HG03159 (cell line): Measurements from ENCODE around the gene DPYD.
"Not testable (repeated sequence)": the region's sequence is repeated elsewhere in the genome, so short reads cannot be mapped to it uniquely, and the experiment has no call there.

Experiments
- ATAC-seq: cut with Tn5 transposase; IDR thresholded peaks from one replicate; pipeline ENCODE4 v1.9.1; 2021; ENCODE audit warnings: mild to moderate bottlenecking, moderate library complexity; ENCODE audit not compliant: unreplicated experiment

The DPYD gene

GRCh38 chr1:97245682-97246081 lies 675.2 kb downstream of the DPYD start:
- no peak for ATAC-seq

- ATAC-seq = no peak
Measured at GRCh38 chr1:97245026-97245425, 675.8 kb downstream of the DPYD start.

DNA sequence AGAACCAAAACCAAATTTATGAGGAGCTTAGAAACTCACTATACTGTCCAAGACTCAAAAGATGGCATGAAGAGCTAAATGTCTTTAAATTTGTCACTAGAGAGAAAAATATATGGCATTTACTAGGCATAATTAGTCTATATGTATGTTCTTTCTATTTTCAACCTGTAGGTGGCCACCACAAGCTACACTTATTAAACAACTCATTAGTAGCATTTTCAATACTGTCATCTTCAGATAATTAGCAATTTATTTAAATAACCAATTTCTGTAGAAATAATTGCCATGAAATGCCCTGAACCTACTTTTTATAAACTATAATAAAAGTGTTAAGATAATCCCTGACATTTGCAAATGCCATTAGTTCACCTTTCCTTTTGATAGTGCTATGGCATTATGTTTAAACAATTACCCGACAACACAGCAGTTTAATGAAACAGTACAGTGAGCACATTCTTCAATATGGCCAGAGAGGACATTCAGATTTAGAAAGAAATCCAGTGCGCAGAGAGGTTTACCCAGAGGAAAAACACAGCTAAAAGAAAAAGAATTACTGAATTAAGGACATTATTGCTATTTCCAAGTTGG lies 676.8 kb downstream of the DPYD start:
- ATAC-seq = peak; percentile 71

GRCh38 chr1:97238816-97239215 lies 682.0 kb downstream of the DPYD start:
- no peak for ATAC-seq

- ATAC-seq = not testable (repeated sequence)
Measured at GRCh38 chr1:97231354-97231753, 689.5 kb downstream of the DPYD start.

DNA sequence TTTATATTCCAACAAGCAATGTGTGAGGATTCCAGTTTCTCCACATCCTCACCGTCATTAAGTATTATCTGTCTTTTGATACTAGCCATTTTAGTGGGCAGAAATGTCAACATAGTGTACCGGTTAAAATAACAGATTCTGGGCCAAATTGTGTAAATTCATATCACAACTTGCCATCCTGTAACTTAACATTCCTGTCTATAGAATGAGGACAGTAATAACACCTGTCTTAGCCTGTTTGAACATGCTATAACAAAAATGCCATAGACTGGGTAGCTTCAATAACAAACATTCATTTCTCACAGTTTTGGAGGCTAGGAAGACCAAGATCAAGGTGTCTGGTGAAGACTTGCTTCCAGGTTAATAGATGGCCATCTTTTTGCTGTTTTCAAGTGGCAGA lies 708.2 kb downstream of the DPYD start:
- ATAC-seq = no peak

DNA sequence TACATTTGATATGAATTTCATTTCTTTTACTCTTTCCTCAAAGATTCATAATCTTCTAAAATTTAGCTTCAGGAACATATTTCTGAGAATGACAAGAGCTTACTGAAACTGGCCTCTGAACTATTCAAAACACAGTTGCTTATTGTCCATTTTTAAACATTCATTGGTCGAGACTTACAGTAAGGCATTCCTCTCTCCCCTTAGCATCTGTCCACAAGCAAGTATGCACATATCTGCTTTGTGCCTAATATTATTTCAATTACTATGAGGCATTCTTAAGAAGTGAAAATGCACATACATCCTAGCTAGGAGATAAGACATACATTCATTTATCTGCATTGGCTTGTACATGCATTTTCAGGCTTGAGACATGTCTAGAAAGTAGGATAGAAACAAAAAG lies 710.5 kb downstream of the DPYD start:
- no peak for ATAC-seq

GRCh38 chr1:97209381-97209957 lies 711.4 kb downstream of the DPYD start:
- no peak for ATAC-seq

GRCh38 chr1:97207868-97208267 lies 713.0 kb downstream of the DPYD start:
- no peak for ATAC-seq

DNA sequence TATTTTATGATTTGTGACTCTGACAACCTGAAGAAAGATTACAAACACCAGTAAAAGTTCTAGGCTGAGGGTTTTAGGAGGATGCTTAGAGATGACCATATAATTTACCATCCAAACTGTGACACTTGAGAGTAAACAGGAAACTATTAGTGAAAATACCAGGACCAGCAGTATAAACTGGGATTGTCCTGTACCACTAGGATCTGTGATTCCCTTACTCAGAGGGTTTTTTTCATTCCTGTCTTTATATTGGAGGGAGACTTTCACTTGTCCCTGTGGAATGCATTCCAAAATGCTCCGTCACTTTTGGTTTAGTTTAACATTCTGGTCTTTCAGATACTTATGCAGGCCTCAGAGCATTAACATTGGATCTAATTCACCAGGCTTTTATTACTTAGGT lies 716.4 kb downstream of the DPYD start:
- no peak for ATAC-seq

DNA sequence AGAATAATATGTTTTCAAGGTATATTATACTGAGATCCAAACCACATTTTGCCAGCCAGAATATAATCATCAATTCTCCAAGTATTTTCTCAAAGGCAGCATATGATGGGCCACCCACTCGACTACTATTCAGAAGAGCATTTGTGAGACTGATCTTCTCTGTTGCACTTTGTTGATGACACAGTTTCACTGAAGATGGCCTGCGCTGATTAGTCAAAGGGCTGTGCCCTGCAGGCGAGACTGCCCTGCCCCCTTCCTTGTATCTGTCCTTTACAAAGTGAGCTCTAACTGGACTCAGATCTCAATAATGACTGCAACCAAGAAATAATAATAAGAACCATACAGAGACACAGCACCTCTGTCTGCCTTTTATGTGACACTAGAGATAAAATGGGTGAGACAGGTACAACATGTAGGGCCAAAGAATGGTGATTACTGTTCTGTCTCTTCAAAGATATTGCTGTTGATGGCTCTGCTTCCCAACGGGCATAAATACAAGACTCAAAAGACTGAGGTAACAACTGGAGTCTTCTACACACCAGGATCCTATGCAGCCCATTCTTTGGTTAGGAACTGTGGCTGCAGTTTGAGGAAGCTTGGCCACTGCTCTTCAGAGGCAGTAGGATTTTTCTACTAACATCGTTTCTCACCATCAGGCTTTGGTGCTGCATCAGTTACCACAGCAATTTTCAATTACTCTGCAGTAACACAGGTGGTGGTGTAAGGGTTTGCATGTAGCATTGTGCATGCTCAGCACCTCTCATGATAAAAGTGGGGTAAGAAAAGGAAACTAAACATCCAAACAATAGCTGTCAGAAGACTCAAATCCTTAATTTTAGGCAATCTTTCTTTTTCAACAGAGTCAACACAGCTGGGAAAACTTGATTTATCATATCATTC lies 718.1 kb downstream of the DPYD start:
- ATAC-seq = no peak

- no peak for ATAC-seq
Measured at GRCh38 chr1:97201641-97202040, 719.2 kb downstream of the DPYD start.

GRCh38 chr1:97200595-97200994 lies 720.2 kb downstream of the DPYD start:
- no peak for ATAC-seq

- ATAC-seq = no peak
Measured at GRCh38 chr1:97196825-97197516, 723.9 kb downstream of the DPYD start.

GRCh38 chr1:97192872-97193572 lies 727.8 kb downstream of the DPYD start:
- no peak for ATAC-seq

DNA sequence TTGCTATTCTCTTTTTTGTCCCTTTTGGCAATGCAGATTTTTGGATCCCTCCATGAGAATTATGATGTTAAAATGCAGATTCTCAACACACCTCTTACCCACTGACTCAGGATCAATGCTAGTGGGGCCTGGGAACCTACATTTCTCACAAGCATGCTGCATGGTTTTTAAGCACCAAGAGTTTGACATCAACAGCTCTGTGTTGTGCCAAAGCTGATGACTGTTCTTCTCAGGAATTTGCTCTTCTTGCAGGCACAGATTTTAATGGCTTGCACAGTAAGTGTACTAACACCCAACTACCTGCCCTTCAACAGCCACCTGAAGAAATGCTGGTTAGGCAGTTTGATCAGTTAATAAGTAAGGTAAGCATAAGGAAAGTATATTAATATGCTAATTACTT lies 730.5 kb downstream of the DPYD start:
- no peak for ATAC-seq

GRCh38 chr1:97186381-97186780 lies 734.5 kb downstream of the DPYD start:
- ATAC-seq = no peak

DNA sequence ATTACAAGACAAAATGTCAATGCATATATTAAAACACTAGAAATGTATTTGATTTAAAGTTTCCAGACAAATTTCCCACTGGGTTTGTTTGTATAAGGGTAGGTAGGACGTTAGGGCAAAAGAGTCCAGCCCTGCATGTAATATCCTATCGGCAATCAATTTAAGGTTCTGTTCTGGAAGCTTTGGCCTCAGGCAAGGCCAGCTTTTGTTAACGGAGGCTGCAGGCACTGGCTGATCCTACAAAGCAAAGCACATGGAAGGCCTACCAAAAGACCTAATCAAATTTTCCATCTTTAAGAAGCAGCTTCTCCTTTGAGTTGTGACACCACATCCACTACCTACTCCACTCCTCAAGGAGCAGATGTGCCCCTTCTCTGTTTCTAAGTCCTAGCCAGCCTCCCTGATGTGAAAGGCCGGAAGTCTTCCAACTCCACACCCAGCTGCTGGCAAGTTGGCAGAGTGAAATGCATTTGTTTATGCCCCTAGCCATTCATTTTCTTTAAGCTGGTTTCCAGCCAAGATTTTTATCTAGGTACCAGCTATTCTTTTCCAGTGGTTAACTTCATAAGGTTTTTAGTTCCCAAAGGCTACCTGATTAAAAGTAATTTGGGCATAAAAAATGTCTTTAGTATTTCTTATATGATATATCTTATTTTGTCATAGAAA lies 746.7 kb downstream of the DPYD start:
- no peak for ATAC-seq

DNA sequence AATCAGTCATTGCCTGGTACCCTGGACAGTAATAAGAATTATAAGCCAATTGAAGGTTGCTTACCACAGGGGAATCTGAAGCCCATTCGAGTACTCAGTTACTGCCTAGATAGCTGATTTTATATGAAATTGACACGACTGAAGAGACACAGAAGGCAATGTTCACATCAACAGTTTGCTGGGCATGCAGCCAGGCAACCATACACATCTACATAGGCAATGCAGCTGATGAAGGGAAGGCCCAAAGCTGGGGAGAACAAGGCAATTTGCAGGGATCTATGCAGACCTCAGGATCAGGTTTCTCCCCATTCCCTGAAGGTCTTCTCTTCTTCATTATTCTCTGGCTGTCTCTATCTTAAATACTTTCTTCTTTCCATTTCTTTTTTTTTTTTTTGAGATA lies 750.5 kb downstream of the DPYD start:
- no peak for ATAC-seq

DNA sequence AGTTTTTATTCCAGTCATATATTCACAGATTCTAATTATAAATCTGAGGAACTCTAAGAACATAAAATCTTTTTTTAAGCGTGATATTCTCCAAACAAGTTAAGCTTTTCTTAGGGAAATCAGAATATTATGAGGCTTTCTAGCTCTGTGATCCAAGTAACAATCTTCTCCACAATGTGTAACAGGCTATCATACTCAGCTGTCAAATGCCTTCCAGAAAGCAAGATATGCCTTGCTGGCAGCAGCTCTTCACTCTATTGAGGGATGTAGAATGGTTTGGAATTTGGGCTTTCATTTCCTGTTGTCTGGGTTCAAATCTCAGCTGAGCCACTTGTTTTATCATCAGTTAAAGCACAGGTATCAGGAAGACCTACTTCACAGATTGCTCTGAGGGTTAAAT lies 752.8 kb downstream of the DPYD start:
- ATAC-seq = no peak
